Left lobe of liver (tissue), 2 donors: ENCODE results near the gene AFAP1L2. TPM values are rescaled to one million over a fixed set of nuclear protein-coding genes. Genes with fewer than 3 reads are reported as not detected.
"Not testable (repeated sequence)": the region's sequence is repeated elsewhere in the genome, so short reads cannot be mapped to it uniquely, and the experiment has no call there.

Source experiments
- ATAC-seq: fragments of 200-7000 bp; cut with Tn5 transposase; one replicate; pipeline ENCODE4 v1.9.1; 2020; ENCODE audit warnings: mild to moderate bottlenecking, moderate library complexity
- DNase-seq: peaks from one replicate; pipeline ENCODE4 v3.0.0-alpha.2; 2020; ENCODE audit warnings: low spot score
- total RNA-seq: library from RNA; stranded (reverse); gene quantifications from one replicate; pipeline ENCODE4 v1.2.1, GENCODE V29; 2021
- donor health status: DM: no; HTN: no; CAD: no; lungs with moderate emphysema.
- donor health status: DM: no; HTN: yes; CAD: no.

AFAP1L2 gene
- total RNA-seq, 1 donor from 2014 or later, result 1.3 TPM

- DNase-seq, result no peak
- no peak for ATAC-seq
Measured at GRCh38 chr10:114342976-114343375, 61.3 kb downstream of the AFAP1L2 start.

GRCh38 chr10:114340816-114341215, 63.5 kb downstream of the AFAP1L2 start:
- no peak for DNase-seq
- ATAC-seq, result no peak

- no peak for ATAC-seq
- no peak for DNase-seq
Measured at GRCh38 chr10:114337510-114338462, 66.5 kb downstream of the AFAP1L2 start.

DNA sequence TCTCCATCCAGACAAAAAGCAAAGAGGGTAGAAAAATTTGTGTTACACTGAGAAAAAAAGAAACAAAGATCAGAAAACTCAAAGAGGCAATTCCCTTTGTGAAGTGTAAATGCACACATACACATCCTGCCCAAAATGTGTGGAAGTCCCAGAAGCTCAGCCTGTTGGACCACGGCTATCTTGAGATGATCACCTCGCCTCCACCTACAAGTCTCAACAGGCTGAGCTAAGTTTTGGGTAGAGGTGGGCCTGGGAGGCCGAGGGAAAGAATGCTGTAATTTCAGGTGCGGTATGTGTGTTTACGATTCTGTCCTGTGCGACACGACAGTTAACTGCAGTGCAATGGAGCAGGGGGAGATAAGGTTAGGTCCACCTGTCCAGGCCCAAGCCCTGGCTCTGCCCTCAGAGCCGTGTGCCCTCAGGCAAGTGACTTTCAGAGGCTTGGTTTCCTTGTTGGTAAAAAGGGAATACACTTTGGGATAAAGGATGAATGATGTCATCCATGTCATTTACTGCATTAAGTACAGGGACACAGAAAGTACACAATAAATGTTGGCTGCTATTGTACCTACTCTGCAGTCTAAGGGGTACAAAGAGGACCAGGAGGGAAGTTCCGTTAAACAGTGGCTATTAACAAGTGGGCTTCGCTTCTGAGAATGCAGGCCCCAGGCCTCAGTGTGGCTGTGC, 67.3 kb downstream of the AFAP1L2 start:
- ATAC-seq, result no peak

GRCh38 chr10:114335614-114336013, 68.7 kb downstream of the AFAP1L2 start:
- no peak for DNase-seq
- no peak for ATAC-seq

More for the DNA sequence above, 67.3 kb downstream of the AFAP1L2 start:
- no peak for DNase-seq

DNA sequence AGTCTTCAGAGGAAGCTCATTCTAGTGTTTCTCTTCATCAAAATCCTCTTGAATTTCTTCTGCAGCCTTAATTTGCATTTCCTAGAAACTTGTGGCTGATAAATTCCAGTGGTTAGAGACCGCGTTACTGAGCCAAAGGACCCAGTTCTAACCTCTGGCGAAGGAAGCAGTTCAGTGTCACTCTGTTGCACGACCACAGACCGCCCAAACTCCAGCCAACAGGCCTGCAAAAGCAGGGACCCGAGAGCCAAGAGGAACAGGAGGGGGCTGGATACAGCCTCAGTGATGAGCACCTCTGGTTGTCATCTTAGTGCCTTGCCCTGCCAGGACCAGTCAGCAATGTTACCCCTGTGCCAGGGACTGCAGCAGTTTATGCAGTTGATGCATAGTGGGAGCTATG, 70.0 kb downstream of the AFAP1L2 start:
- no peak for DNase-seq
- no peak for ATAC-seq

- not testable (repeated sequence) for ATAC-seq, DNase-seq
Measured at GRCh38 chr10:114333441-114333840, 70.9 kb downstream of the AFAP1L2 start.

- no peak for ATAC-seq
- DNase-seq, result no peak
Measured at GRCh38 chr10:114332301-114333192, 71.8 kb downstream of the AFAP1L2 start.

- DNase-seq (no peak), ATAC-seq (no peak)
Measured at GRCh38 chr10:114329634-114330365, 74.5 kb downstream of the AFAP1L2 start.

- DNase-seq (no peak), ATAC-seq (no peak)
Measured at GRCh38 chr10:114328874-114329273, 75.4 kb downstream of the AFAP1L2 start.

DNA sequence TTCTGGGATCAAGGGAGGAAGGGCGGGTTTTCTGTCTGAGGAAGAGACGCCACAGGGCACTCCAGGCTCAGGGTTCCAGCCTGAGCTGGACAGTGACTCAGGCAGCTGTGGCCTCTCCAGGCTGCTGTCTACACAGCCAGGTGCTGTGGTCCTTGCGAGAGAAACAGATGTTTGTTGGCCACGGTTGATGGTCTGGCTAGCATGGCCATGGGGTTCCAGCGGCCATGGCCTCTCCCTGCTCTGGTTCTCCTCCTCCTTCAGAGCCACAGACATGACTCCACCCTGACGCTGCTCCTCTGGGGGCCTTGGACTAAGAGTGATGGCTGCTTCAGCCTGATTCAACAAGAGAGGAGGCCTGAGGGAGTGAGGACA, 75.9 kb downstream of the AFAP1L2 start:
- DNase-seq (no peak), ATAC-seq (no peak)

GRCh38 chr10:114327537-114328440, 76.5 kb downstream of the AFAP1L2 start:
- ATAC-seq, result no peak
- DNase-seq, result no peak

GRCh38 chr10:114326795-114327194, 77.5 kb downstream of the AFAP1L2 start:
- ATAC-seq (no peak), DNase-seq (no peak)

GRCh38 chr10:114323023-114323422, 81.3 kb downstream of the AFAP1L2 start:
- no peak for DNase-seq
- ATAC-seq, result no peak

- DNase-seq (no peak), ATAC-seq (no peak)
Measured at GRCh38 chr10:114322344-114322743, 82.0 kb downstream of the AFAP1L2 start.

GRCh38 chr10:114320249-114321116, 83.8 kb downstream of the AFAP1L2 start:
- peak; percentile 31 for ATAC-seq

DNA sequence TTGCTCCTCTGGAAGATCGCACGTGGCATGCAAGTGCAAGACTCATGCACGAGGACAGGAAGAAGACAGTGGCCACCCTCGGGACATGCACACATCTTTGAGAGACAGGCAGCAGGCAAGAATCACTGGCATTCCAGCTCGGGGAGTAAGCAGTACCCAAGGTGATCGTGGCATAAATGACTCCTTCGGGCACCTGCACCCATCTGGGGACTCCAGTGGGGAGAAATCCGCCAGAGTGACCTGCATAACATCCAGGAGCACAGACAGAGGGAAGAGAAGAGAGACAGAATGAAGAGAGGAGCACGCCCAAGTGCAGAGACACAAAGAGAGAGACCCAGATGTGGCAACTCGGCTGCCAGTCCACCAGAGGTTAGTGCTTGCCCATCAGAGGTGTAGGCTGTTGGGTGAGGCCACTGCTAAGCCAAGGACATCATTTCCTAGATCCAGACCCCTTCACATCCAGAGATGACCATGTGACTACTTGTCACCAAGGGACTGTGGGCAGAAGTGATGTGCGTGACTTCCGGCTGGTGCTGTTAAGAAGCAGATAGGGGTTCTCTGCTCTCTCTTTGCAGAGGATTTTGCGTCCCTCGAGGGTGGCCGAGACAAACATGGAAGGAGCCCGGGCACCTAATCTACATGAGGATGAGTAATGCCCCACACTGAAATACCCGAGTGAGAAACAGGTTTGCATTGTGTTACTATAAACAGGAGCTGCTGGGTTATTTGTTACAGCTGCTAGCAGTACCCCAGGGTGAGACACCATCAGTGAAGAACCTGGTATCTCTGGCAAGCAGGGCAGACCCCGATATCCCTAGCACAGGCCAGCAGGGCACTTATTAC, 84.7 kb downstream of the AFAP1L2 start:
- DNase-seq, result no peak
- no peak for ATAC-seq

More at GRCh38 chr10:114320249-114321116, 83.8 kb downstream of the AFAP1L2 start:
- no peak for DNase-seq
